Measurements from ENCODE around the gene RANBP3. TPM values are rescaled to one million over a fixed set of nuclear protein-coding genes. Genes with fewer than 3 reads are reported as not detected.

The RANBP3 gene
- total RNA-seq, 1 experiment from 2014 or later, result 62.4 TPM

- ChIA-PET RAD21 (ENCODE audit: low non-redundant PET in 1 of 2, low total read pairs in 2 of 2, uncharacterized antibody in 2 of 2, unreplicated experiment in 2 of 2) (no interaction called here), CTCF (interaction anchor here (2.1 kb wide), 1 partner anchor 15 kb away, joined by 7 read pairs; no protein-coding TSS in a partner anchor), POLR2A (no interaction called here)
- Histone ChIP-seq H3K79me2 (ENCODE audit: insufficient read depth, low read length) (peaks cover 97% of the 10 kb centered on the region), H3K4me3 (replicated peaks in 1 of 2; ENCODE audit: low read depth in 1 of 2, low read length in 2 of 2) (no peak overlapping the region), H3K4me2 (ENCODE audit: low read length) (no peak overlapping the region), H3K36me3 (ENCODE audit: control insufficient read depth in 1 of 2, insufficient read depth in 2 of 2, low read length in 2 of 2) (peaks cover 0 to 17% of the 10 kb centered on the region in 2 experiments; a peak in 1 of 4 replicates), H3K4me1 (ENCODE audit: control insufficient read depth in 1 of 2, insufficient read depth in 2 of 2, low read length in 2 of 2) (0 out of 4 replicates have a peak, but pooled peaks cover 0 to 2% of the 10 kb centered on the region in 2 experiments), H4K20me1 (ENCODE audit: insufficient read depth) (peaks cover 15% of the 10 kb centered on the region; the same call in 1 of the 2 replicates), H3K27me3 (ENCODE audit: insufficient read depth, low read length) (no peaks in the 10 kb centered on the region), H2AFZ (ENCODE audit: low read depth, low read length, poor library complexity, severe bottlenecking) (no peak overlapping the region), H3K9ac (ENCODE audit: low read length) (no peak overlapping the region), H3K9me2 (ENCODE audit: insufficient read depth) (no peaks in the 10 kb centered on the region), H3K9me3 (ENCODE audit: control insufficient read depth in 1 of 2, insufficient read depth in 1 of 2, low read depth in 1 of 2, low read length in 2 of 2) (no peaks in the 10 kb centered on the region), H3K27ac (ENCODE audit: low read depth, low read length) (no peak overlapping the region)
- intact Hi-C loops (cut with micrococcal nuclease), result no loop called here
- TF ChIP-seq FOSL1 (IDR thresholded peaks at IDR 0.05; ENCODE audit: low read depth) (no peak), POLR2AphosphoS5 (IDR thresholded peaks at IDR 0.05; ENCODE audit: low read depth, low read length) (no peak), YY1 (IDR thresholded peaks at IDR 0.05; ENCODE audit: extremely low read depth, insufficient replicate concordance, low read depth, low read length) (no peak)
- DNase-seq (ENCODE audit: low read depth, low spot score) (no peak), ATAC-seq (no peak)
- no TSS peak for BruUV-seq (replicated peaks)
These were observed 24.8 kb downstream of the RANBP3 start for GRCh38 chr19:5953030-5953589.

- ChIA-PET CTCF (interaction anchor here (2.1 kb wide), 1 partner anchor 16 kb away, joined by 7 read pairs; no protein-coding TSS in a partner anchor), POLR2A (no interaction called here), RAD21 (ENCODE audit: low non-redundant PET in 1 of 2, low total read pairs in 2 of 2, uncharacterized antibody in 2 of 2, unreplicated experiment in 2 of 2) (no interaction called here)
- no peak overlapping the region for H3K9ac ChIP-seq (ENCODE audit: low read length)
- no peaks in the 10 kb centered on the region for H3K9me3 ChIP-seq (ENCODE audit: control insufficient read depth in 1 of 2, insufficient read depth in 1 of 2, low read depth in 1 of 2, low read length in 2 of 2)
- peaks cover 15% of the 10 kb centered on the region; the same call in 1 of the 2 replicates for H4K20me1 ChIP-seq (ENCODE audit: insufficient read depth)
- no peak for TF ChIP-seq SRF (IDR thresholded peaks at IDR 0.05; ENCODE audit: low read depth)
- TF ChIP-seq ELF1 (IDR thresholded peaks at IDR 0.05; ENCODE audit: borderline replicate concordance, low read depth), result no peak
- TF ChIP-seq POLR2A (IDR thresholded peaks at IDR 0.05; ENCODE audit: borderline replicate concordance, extremely low read depth, insufficient read depth, insufficient read length), result no peak
- TF ChIP-seq YY1 (IDR thresholded peaks at IDR 0.05; ENCODE audit: extremely low read depth, insufficient replicate concordance, low read depth, low read length), result no peak
- TF ChIP-seq ZFX (IDR thresholded peaks at IDR 0.05), result no peak
- no peak for TF ChIP-seq EGR1 (IDR thresholded peaks at IDR 0.05; ENCODE audit: low read depth)
- no peak for TF ChIP-seq ZBTB33 (IDR thresholded peaks at IDR 0.05; ENCODE audit: extremely low read depth, insufficient replicate concordance, low read length)
- TF ChIP-seq CTCF (IDR thresholded peaks at IDR 0.05 in 2 of 3, conservative IDR thresholded peaks at IDR 0.05 in 1 of 3; ENCODE audit: borderline replicate concordance in 1 of 3, insufficient read depth in 1 of 3, low read depth in 2 of 3, low read length in 2 of 3), result no peak
- no peak for TF ChIP-seq MAX (IDR thresholded peaks at IDR 0.05)
- TF ChIP-seq EZH2phosphoT487 (IDR thresholded peaks at IDR 0.05; ENCODE audit: borderline replicate concordance), result no peak
- no peak for TF ChIP-seq SIN3A (IDR thresholded peaks at IDR 0.05; ENCODE audit: low read depth)
- TF ChIP-seq ATF3 (IDR thresholded peaks at IDR 0.05), result no peak
- ATAC-seq, result no peak
- H3K4me3 ChIP-seq (replicated peaks in 1 of 2; ENCODE audit: low read depth in 1 of 2, low read length in 2 of 2), result no peak overlapping the region
- no peaks in the 10 kb centered on the region for H3K9me2 ChIP-seq (ENCODE audit: insufficient read depth)
- H3K79me2 ChIP-seq (ENCODE audit: insufficient read depth, low read length), result peaks cover 97% of the 10 kb centered on the region
- peaks cover 0 to 17% of the 10 kb centered on the region in 2 experiments; a peak in 1 of 4 replicates for H3K36me3 ChIP-seq (ENCODE audit: control insufficient read depth in 1 of 2, insufficient read depth in 2 of 2, low read length in 2 of 2)
- DNase-seq (ENCODE audit: low read depth, low spot score), result no peak
- H3K4me2 ChIP-seq (ENCODE audit: low read length), result no peak overlapping the region
- BruUV-seq (replicated peaks), result no TSS peak
- no peak overlapping the region for H3K27ac ChIP-seq (ENCODE audit: low read depth, low read length)
- intact Hi-C loops (cut with micrococcal nuclease), result no loop called here
- H3K27me3 ChIP-seq (ENCODE audit: insufficient read depth, low read length), result no peaks in the 10 kb centered on the region
- H3K4me1 ChIP-seq (ENCODE audit: control insufficient read depth in 1 of 2, insufficient read depth in 2 of 2, low read length in 2 of 2), result 0 out of 4 replicates have a peak, but pooled peaks cover 0 to 2% of the 10 kb centered on the region in 2 experiments
- no peak overlapping the region for H2AFZ ChIP-seq (ENCODE audit: low read depth, low read length, poor library complexity, severe bottlenecking)
These were observed 25.5 kb downstream of the RANBP3 start for GRCh38 chr19:5952193-5953029.

Data from HCT116 (cell line).